Fibroblast of skin of left biceps (primary cell): ENCODE measurements around the gene JMJD7.

ENCODE experiments used
- DNase-seq, 2 experiments: peaks; one replicate each; pipeline ENCODE4 v3.0.0-alpha.2; 2013; ENCODE audit warnings: low read depth in 2 of 2

Gene JMJD7

GRCh38 chr15:41882689-41883483 lies 55.0 kb downstream of the JMJD7 start:
- DNase-seq: no peak

- no peak for DNase-seq
These were observed 55.6 kb downstream of the JMJD7 start for GRCh38 chr15:41883484-41883825.

- no peak for DNase-seq
These were observed 56.6 kb downstream of the JMJD7 start for GRCh38 chr15:41884458-41884857.

GRCh38 chr15:41885321-41885720 lies 57.4 kb downstream of the JMJD7 start:
- no peak for DNase-seq

DNA sequence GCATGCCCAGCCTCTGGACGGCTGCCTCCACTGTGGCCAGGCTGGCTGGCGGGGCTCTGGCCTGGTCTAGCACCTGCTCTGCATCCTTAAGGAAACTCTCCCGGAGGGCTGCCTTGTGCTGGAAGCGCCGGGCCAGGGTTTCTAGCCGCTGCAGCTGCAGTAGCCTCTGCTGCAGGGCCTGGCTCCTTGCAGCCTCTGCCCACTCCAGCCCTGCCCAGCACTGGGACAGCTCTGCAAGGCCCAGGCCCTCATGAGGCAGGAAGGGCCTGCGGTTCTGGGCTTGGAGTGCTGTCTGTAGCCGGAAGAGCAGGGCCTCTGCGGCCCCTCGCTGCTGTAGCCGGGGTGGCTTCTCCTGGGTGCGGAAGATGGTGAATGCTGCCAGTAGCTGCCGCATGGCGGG lies 57.9 kb downstream of the JMJD7 start:
- no peak for DNase-seq

DNA sequence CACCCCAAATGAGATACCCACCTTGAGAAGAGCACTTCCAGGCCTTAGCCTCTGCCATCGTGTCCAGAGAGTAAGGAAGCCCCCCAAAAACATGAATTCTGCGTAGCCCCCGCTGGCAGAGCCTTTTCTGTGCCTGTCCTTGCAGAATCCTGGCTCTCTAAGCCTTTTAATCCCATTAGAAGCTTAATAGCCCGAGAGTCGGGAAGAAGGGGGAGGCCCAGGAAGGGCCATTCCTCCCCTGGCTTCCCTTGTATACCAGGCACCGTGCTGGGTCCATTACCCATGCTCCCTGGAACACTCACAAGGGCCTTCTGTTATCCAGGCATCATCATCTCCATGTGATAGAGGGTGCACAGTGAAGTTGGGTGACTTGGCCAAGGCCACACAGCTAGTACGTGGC lies 58.8 kb downstream of the JMJD7 start:
- DNase-seq: no peak

GRCh38 chr15:41887161-41887560 lies 59.3 kb downstream of the JMJD7 start:
- no peak for DNase-seq
